Right lobe of liver (tissue), 6 donors: ENCODE measurements around the gene INMT. TPM values are rescaled to one million over a fixed set of nuclear protein-coding genes. Genes with fewer than 3 reads are reported as not detected.
A peak's percentile ranks its signal among the peaks of the same experiment; 100 is the strongest.

Source experiments
- ATAC-seq, 4 donors: fragments of 200-7000 bp; cut with Tn5 transposase; one replicate each; pipeline ENCODE4 v1.9.1; 2020; ENCODE audit warnings: mild to moderate bottlenecking in 4 of 4, moderate library complexity in 4 of 4
- DNase-seq, 3 donors: peaks; one replicate each; pipeline ENCODE4 v3.0.0-alpha.2; 2020
- H3K27ac ChIP-seq, 3 donors: fragments of 200-600 bp; one replicate each; pipeline ENCODE4 v1.8.0; 2022
- H3K27me3 ChIP-seq, 2 donors: fragments of 200-600 bp; one replicate each; pipeline ENCODE4 v1.8.0; 2022
- H3K36me3 ChIP-seq, 4 donors: fragments of 200-600 bp; sonication (generic) in 1 of 4; one replicate each; pipeline versions ENCODE4 v1.5.1 to v1.8.0; 2017 to 2022; ENCODE audit warnings: control low read depth in 1 of 4
- H3K4me1 ChIP-seq, 4 donors: fragments of 200-600 bp; sonication (generic) in 1 of 4; one replicate each; pipeline versions ENCODE4 v1.5.1 to v1.8.0; 2017 to 2022; ENCODE audit warnings: control low read depth in 1 of 4
- H3K4me3 ChIP-seq, 3 donors: fragments of 200-600 bp; one replicate each; pipeline ENCODE4 v1.8.0; 2022
- H3K9me3 ChIP-seq, 4 donors: fragments of 200-600 bp; sonication (generic) in 1 of 4; one replicate each; pipeline versions ENCODE4 v1.5.1 to v1.8.0; 2017 to 2022; ENCODE audit warnings: control low read depth in 1 of 4
- POLR2A ChIP-seq: fragments of 450-650 bp; IDR thresholded peaks from one replicate; pipeline ENCODE4 v1.6.1; 2017; ENCODE audit warnings: antibody characterized with exemption, mild to moderate bottlenecking
- WGBS: methylation state at CpG from one replicate; pipeline ENCODE4 v1.1.6; 2018; ENCODE audit warnings: low coverage, low lambda C conversion rate; ENCODE audit not compliant: insufficient coverage; ENCODE audit errors: missing lambda C conversion rate; 5-methylcytosine and 5-hydroxymethylcytosine counted together
- intact Hi-C, 2 donors: fragments of 100-400 bp; cut with DNase I; formaldehyde crosslinking; loops; one replicate each; pipeline versions ENCODE4 v1.11.2 to v1.14.1; 2022
- total RNA-seq, 6 experiments: library from RNA; depleted of rRNA in 2 of 6; stranded (reverse); fragments of >200 nt in 2 of 6; fragmentation: NEBNext Ultra II Directional in 3 of 6; extraction: Animal tissue kit (Norgen Biotek cat#: 25700) in 3 of 6; gene quantifications; one replicate each; pipeline versions ENCODE4 v1.1.0 to v1.2.4, GENCODE V29; 2016 to 2023
- TF ChIP-seq, protein P1 (sequence below), 4 donors: fragments of 200-600 bp in 3 of 4; fragments of 450-650 bp in 1 of 4; IDR thresholded peaks; one replicate each; pipeline versions ENCODE4 v1.5.1 to v1.8.0; 2016 to 2022; ENCODE audit warnings: antibody characterized with exemption in 4 of 4, mild to moderate bottlenecking in 2 of 4
- donor health status: DM: no; HTN: yes; CAD: no.
- donor health status: DM: no; HTN: no; CAD: no.
- donor health status: DM: no; HTN: no; CAD: no.
- donor health status: DM: no; HTN: yes; CAD: no.
- donor health status: DM: no; HTN: yes; CAD: no.

The INMT gene
- total RNA-seq, 6 experiments from 2014 or later = 14.7 to 58.9 (median 35.5) TPM

DNA sequence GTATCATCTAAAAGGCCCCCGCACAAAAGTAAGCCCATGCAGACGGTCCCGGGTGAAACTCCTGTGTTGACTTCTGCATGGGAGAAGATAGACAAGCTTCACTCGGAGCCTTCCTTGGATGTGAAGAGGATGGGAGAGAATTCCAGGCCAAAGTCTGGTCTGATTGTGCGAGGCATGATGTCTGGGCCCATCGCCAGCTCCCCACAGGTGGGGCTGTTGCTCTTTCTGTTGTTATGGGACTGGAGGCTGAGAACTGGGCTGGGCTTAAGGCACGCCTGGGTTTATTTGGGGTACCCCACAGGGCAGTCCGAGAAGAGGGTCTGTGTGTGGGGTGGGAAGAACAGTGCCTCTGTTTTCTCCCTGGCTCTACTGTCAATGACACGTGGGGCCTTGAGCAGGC lies 33.9 kb downstream of the INMT start:
- DNase-seq = no peak
- Histone ChIP-seq H3K27ac (no peak overlapping the region), H3K4me1 (no peaks in the 10 kb centered on the region), H3K9me3 (no peaks in the 10 kb centered on the region), H3K36me3 (peaks cover 0 to 2% (median 0%) of the 10 kb centered on the region in 4 donors), H3K4me3 (no peak overlapping the region), H3K27me3 (no peaks in the 10 kb centered on the region)
- intact Hi-C loops = no loop called here
- no peak for ATAC-seq
- WGBS = 93% methylated on average over 4 of the region's 9 CpGs
- TF ChIP-seq, protein P1, sequence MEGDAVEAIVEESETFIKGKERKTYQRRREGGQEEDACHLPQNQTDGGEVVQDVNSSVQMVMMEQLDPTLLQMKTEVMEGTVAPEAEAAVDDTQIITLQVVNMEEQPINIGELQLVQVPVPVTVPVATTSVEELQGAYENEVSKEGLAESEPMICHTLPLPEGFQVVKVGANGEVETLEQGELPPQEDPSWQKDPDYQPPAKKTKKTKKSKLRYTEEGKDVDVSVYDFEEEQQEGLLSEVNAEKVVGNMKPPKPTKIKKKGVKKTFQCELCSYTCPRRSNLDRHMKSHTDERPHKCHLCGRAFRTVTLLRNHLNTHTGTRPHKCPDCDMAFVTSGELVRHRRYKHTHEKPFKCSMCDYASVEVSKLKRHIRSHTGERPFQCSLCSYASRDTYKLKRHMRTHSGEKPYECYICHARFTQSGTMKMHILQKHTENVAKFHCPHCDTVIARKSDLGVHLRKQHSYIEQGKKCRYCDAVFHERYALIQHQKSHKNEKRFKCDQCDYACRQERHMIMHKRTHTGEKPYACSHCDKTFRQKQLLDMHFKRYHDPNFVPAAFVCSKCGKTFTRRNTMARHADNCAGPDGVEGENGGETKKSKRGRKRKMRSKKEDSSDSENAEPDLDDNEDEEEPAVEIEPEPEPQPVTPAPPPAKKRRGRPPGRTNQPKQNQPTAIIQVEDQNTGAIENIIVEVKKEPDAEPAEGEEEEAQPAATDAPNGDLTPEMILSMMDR (IDR thresholded peaks at IDR 0.05) = no peak
- no peak for TF ChIP-seq POLR2A

DNA sequence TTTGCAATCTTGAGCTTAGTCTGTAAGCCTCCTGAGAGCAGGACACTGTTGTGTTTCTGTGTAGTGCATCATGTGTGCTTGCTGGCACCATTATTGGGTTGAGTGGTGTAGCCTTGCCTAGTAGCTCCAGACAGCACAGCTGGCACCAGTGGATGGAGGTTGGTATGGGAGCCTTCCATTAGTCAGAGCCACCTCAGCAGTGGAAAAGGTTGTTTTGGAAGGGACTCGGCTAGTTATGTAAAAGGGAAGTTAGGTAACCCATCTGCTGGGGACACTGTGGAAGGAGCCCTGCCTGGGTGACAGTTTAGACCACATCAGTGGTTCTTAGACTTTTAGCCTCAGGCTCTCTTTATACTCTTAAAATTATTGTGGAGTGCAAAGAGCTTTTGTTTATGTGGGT lies 35.6 kb downstream of the INMT start:
- H3K27me3 ChIP-seq = no peaks in the 10 kb centered on the region
- ATAC-seq (no peak), DNase-seq (no peak)
- TF ChIP-seq POLR2A = no peak
- TF ChIP-seq, protein P1 (IDR thresholded peaks at IDR 0.05) = no peak
- H3K4me3 ChIP-seq = no peak overlapping the region
- intact Hi-C loops = no loop called here
- peaks cover 0 to 2% (median 0%) of the 10 kb centered on the region in 4 donors for H3K36me3 ChIP-seq
- no peaks in the 10 kb centered on the region for H3K4me1 ChIP-seq
- whole genome bisulfite sequencing = 83% methylated on average over 1 of the region's 1 CpG
- H3K9me3 ChIP-seq = no peaks in the 10 kb centered on the region
- no peak overlapping the region for H3K27ac ChIP-seq

DNA sequence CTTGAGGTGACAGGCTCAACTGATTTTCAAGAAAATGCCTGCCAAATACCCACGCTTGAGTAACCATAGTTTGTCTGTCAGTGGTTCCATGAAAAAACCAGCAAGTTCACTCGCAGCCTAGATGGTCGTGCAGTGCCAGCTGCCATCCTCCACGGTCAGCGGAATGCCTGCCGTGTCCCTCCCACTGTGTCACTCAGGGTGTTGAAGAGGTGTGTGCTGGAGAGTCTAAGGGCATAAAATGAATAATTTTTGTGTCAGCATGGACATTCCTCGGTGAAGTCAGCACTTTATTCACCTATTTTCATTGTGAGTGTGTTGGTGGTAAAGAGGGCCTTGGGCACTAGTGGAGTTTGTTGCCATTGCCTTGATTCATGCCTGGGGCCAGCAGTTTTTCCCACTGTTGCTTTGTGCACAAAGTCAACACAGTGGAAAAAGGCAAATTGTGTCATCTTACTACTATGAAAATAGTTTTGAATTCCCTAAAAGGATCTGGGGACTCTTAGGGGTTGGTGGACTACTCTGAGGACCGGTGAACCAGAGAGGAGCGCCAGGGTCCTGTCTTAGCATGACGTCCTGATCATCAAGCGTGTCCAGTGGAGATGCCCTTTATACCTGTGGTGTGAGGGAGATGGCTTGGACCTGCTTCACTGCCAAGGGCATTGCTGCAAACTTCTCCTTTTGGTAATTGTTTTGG lies 36.9 kb downstream of the INMT start:
- intact Hi-C loops = no loop called here
- Histone ChIP-seq H3K4me1 (no peaks in the 10 kb centered on the region), H3K27ac (no peak overlapping the region), H3K4me3 (no peak overlapping the region), H3K27me3 (no peaks in the 10 kb centered on the region), H3K9me3 (no peaks in the 10 kb centered on the region), H3K36me3 (peaks cover 0 to 2% (median 0%) of the 10 kb centered on the region in 4 donors)
- TF ChIP-seq, protein P1 (IDR thresholded peaks at IDR 0.05) = no peak
- no peak for TF ChIP-seq POLR2A
- WGBS = 46% methylated on average over 4 of the region's 11 CpGs
- DNase-seq (no peak), ATAC-seq (no peak)

DNA sequence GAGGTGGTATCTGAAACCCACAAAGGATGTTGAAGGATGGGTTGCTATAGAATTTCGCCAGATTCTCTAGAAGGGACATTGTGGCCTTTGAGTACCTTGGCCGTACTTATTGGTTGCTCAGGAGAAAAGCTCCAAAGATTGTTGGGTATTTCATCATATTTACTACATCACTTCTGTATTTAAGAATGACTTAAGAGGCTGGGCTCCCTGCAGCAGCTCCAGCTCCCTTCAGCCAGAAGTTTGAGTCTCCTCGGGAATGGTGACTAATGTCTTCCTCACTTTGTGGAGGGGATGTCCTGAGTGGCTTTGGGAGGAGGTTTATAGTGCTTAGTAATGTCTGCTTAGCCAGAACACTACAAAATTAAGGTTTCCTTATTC lies 37.4 kb downstream of the INMT start:
- H3K36me3 ChIP-seq = peaks cover 0 to 2% (median 0%) of the 10 kb centered on the region in 4 donors
- ATAC-seq (peak in 2 of 4 donors; percentile 29 to 52), DNase-seq (no peak)
- intact Hi-C loops = no loop called here
- 61% methylated on average over 2 of the region's 3 CpGs for WGBS
- no peaks in the 10 kb centered on the region for H3K4me1 ChIP-seq
- H3K27me3 ChIP-seq = no peaks in the 10 kb centered on the region
- no peak overlapping the region for H3K27ac ChIP-seq
- no peak for TF ChIP-seq POLR2A
- TF ChIP-seq, protein P1 (IDR thresholded peaks at IDR 0.05) = no peak
- no peaks in the 10 kb centered on the region for H3K9me3 ChIP-seq
- H3K4me3 ChIP-seq = no peak overlapping the region
